G401.6 (cell line): ENCODE results near the gene VSX2.

Experiments used
- FAIRE-seq: peaks from 2 replicates; lab custom pipeline; 2012; peaks lifted over from hg19 to GRCh38; lab: Jason Lieb, UNC

Gene VSX2

GRCh38 chr14:74302634-74303569 lies 63.7 kb downstream of the VSX2 start, which contains the start of gene ABCD4:
TSS of gene ABCD4 (minus strand) at chr14:74302934. CDS start at chr14:74302912, 22 bp downstream.
- FAIRE-seq: peak; percentile 95

- no peak for FAIRE-seq
Observed at GRCh38 chr14:74308695-74309094, 69.4 kb downstream of the VSX2 start.

- FAIRE-seq: no peak
Observed at GRCh38 chr14:74309125-74310022, 70.1 kb downstream of the VSX2 start.

GRCh38 chr14:74312161-74312560 lies 72.9 kb downstream of the VSX2 start:
- FAIRE-seq: no peak
